DND-41 (cell line): ENCODE measurements around the gene WDTC1.

Experiments
- ATAC-seq: fragments of 200-7000 bp; cut with Tn5 transposase; 3 replicates; pipeline ENCODE4 v1.9.1; 2021; ENCODE audit warnings: low read depth; ENCODE audit not compliant: insufficient read depth
- DNase-seq: peaks from one replicate; pipeline ENCODE4 v3.0.0-alpha.2; 2020
- H2AFZ ChIP-seq: 2 replicates; pipeline ENCODE4 v1.6.0; 2012; ENCODE audit warnings: low read depth, low read length
- H3K27ac ChIP-seq: 2 replicates; pipeline ENCODE4 v1.5.1; 2012; ENCODE audit warnings: low read length, inconsistent platforms
- H3K27me3 ChIP-seq: fragments of 200-600 bp; sonication (generic); 2 replicates; pipeline ENCODE4 v1.6.0; 2012; ENCODE audit warnings: low read length, mild to moderate bottlenecking, inconsistent platforms; ENCODE audit not compliant: insufficient read depth, poor library complexity
- H3K36me3 ChIP-seq: 2 replicates; pipeline ENCODE4 v1.5.1; 2012; ENCODE audit warnings: low read length, inconsistent platforms; ENCODE audit not compliant: insufficient read depth
- H3K4me1 ChIP-seq: 2 replicates; pipeline ENCODE4 v1.5.1; 2012; ENCODE audit warnings: mild to moderate bottlenecking, low read length; ENCODE audit not compliant: insufficient read depth
- H3K4me2 ChIP-seq: 2 replicates; pipeline ENCODE4 v1.6.0; 2012; ENCODE audit warnings: mild to moderate bottlenecking, moderate library complexity, low read length, inconsistent platforms; ENCODE audit not compliant: insufficient read depth
- H3K4me3 ChIP-seq, 2 experiments: fragments of 200-600 bp in 1 of 2; shearing (Covaris generic) in 1 of 2; 2 replicates each; pipeline ENCODE4 v1.5.1; 2012 to 2016; ENCODE audit warnings: inconsistent platforms in 2 of 2, low read length in 2 of 2, mild to moderate bottlenecking in 2 of 2, low read depth in 1 of 2, moderate library complexity in 1 of 2
- H3K79me2 ChIP-seq: 2 replicates; pipeline ENCODE4 v1.6.0; 2012; ENCODE audit warnings: low read length, inconsistent platforms; ENCODE audit not compliant: insufficient read depth
- H3K9ac ChIP-seq: 2 replicates; pipeline ENCODE4 v1.6.0; 2012; ENCODE audit warnings: low read depth, mild to moderate bottlenecking, inconsistent platforms, low read length, moderate library complexity
- H3K9me3 ChIP-seq: 2 replicates; pipeline ENCODE4 v1.5.1; 2012; ENCODE audit warnings: low read length, moderate library complexity, mild to moderate bottlenecking, inconsistent platforms; ENCODE audit not compliant: insufficient read depth, severe bottlenecking
- H4K20me1 ChIP-seq: 2 replicates; pipeline ENCODE4 v1.6.0; 2012; ENCODE audit warnings: low read length; ENCODE audit not compliant: insufficient read depth
- CTCF ChIP-seq: IDR thresholded peaks from 2 replicates; pipeline ENCODE4 v1.5.1; 2012; ENCODE audit warnings: borderline replicate concordance, low read length, moderate library complexity, mild to moderate bottlenecking; ENCODE audit not compliant: poor library complexity, severe bottlenecking; ENCODE audit errors: extremely low read depth
- EZH2 ChIP-seq: IDR thresholded peaks from 3 replicates; pipeline ENCODE4 v1.6.1; 2012; ENCODE audit warnings: borderline replicate concordance, low read depth, mild to moderate bottlenecking, moderate library complexity, low read length, inconsistent platforms; ENCODE audit not compliant: severe bottlenecking

Gene WDTC1

GRCh38 chr1:27246194-27246593 lies 11.8 kb downstream of the WDTC1 start:
- Histone ChIP-seq H3K79me2 (peaks cover 9% of the 10 kb centered on the region; the same call in 1 of the 2 replicates), H2AFZ (no peak overlapping the region), H4K20me1 (peaks cover 3% of the 10 kb centered on the region)

GRCh38 chr1:27253596-27253995 lies 19.2 kb downstream of the WDTC1 start:
- DNase-seq (no peak), ATAC-seq (no peak)
- Histone ChIP-seq H2AFZ (no peak overlapping the region), H3K36me3 (no peaks in the 10 kb centered on the region), H4K20me1 (no peaks in the 10 kb centered on the region; the same call in 1 of the 2 replicates), H3K9me3 (no peaks in the 10 kb centered on the region), H3K4me3 (no peak overlapping the region), H3K4me2 (no peak overlapping the region), H3K79me2 (peaks cover 6% of the 10 kb centered on the region; the same call in 1 of the 2 replicates), H3K4me1 (no peaks in the 10 kb centered on the region; the same call in 1 of the 2 replicates), H3K27ac (no peak overlapping the region), H3K9ac (no peak overlapping the region), H3K27me3 (no peaks in the 10 kb centered on the region)
- TF ChIP-seq EZH2 (no peak), CTCF (no peak)

More at GRCh38 chr1:27246194-27246593, 11.8 kb downstream of the WDTC1 start:
- H3K9me3 ChIP-seq = no peaks in the 10 kb centered on the region
- H3K9ac ChIP-seq = no peak overlapping the region
- no peak for DNase-seq
- H3K4me1 ChIP-seq = no peaks in the 10 kb centered on the region
- H3K36me3 ChIP-seq = no peaks in the 10 kb centered on the region
- no peak for ATAC-seq
- H3K27me3 ChIP-seq = no peaks in the 10 kb centered on the region
- H3K4me2 ChIP-seq = no peak overlapping the region
- H3K27ac ChIP-seq = no peak overlapping the region
- TF ChIP-seq CTCF = no peak
- no peak for TF ChIP-seq EZH2
- H3K4me3 ChIP-seq = no peak overlapping the region

DNA sequence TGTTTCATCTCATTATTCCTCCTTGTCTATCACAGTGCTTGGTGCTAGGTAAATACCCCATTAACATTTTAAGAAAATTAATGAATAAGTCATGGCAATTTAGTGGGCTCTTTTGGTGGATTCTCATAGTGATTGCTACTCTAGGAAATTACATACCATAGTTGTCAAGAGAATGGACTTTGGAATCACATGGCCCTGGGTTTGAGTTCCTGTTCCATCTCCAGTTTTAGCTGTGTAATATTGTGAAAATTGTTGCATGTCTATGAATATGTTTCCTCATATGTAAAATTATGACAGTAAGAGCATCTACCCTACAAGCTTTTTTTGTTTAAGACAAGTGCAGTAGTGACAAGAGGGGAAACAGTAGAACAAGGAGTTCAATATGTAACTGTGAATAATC lies 20.7 kb downstream of the WDTC1 start:
- H3K4me1 ChIP-seq = no peaks in the 10 kb centered on the region; the same call in 1 of the 2 replicates
- no peak overlapping the region for H3K9ac ChIP-seq
- H3K9me3 ChIP-seq = no peaks in the 10 kb centered on the region
- no peaks in the 10 kb centered on the region for H3K27me3 ChIP-seq
- no peak for DNase-seq
- H4K20me1 ChIP-seq = no peaks in the 10 kb centered on the region; the same call in 1 of the 2 replicates
- H3K4me2 ChIP-seq = no peak overlapping the region
- no peak overlapping the region for H3K27ac ChIP-seq
- no peak overlapping the region for H3K4me3 ChIP-seq
- H3K79me2 ChIP-seq = peaks cover 6% of the 10 kb centered on the region; the same call in 1 of the 2 replicates
- TF ChIP-seq CTCF (no peak), EZH2 (no peak)
- no peaks in the 10 kb centered on the region for H3K36me3 ChIP-seq
- no peak overlapping the region for H2AFZ ChIP-seq
- ATAC-seq = no peak

DNA sequence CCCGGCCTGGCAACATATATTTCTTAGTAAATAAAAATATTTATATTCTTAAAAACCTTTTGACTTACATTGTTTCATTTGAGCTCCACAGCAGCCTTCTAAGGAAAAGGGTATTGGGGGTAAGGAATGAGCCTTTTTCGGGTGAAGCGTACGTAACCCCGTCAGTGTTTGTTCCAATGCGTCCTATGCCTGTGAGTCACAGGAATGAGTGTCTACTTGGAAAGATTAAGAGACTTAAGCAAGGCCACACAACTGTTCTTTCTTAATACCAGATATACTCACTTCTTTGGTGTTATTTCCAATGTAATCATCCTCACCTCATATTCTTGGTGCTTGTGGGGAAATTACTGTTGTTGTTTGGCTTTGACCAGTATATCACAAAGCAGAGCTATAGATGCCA lies 22.7 kb downstream of the WDTC1 start:
- Histone ChIP-seq H3K79me2 (peaks cover 6% of the 10 kb centered on the region; the same call in 1 of the 2 replicates), H4K20me1 (no peaks in the 10 kb centered on the region; the same call in 1 of the 2 replicates), H3K4me1 (no peaks in the 10 kb centered on the region; the same call in 1 of the 2 replicates), H3K27me3 (no peaks in the 10 kb centered on the region), H3K9me3 (no peaks in the 10 kb centered on the region), H3K4me3 (no peak overlapping the region), H3K9ac (no peak overlapping the region), H2AFZ (no peak overlapping the region), H3K4me2 (no peak overlapping the region), H3K27ac (no peak overlapping the region), H3K36me3 (0 out of 2 replicates have a peak, but pooled peaks cover 7% of the 10 kb centered on the region)
- ATAC-seq = no peak
- TF ChIP-seq EZH2 = no peak
- no peak for TF ChIP-seq CTCF
- no peak for DNase-seq
